GM18858 (cell line): ENCODE results near the gene MAP4.
"Not testable (repeated sequence)": the region's sequence is repeated elsewhere in the genome, so short reads cannot be mapped to it uniquely, and the experiment has no call there.

Source experiments
- ATAC-seq: cut with Tn5 transposase; IDR thresholded peaks from one replicate; pipeline ENCODE4 v1.9.1; 2021; ENCODE audit not compliant: unreplicated experiment

The MAP4 gene

GRCh38 chr3:48014358-48014757, 1.9 kb downstream of the MAP4 start:
- no peak for ATAC-seq

GRCh38 chr3:48013288-48013980, 2.8 kb downstream of the MAP4 start:
- ATAC-seq: no peak

GRCh38 chr3:48012659-48013058, 3.6 kb downstream of the MAP4 start:
- ATAC-seq: no peak

GRCh38 chr3:48008066-48008465, 8.2 kb downstream of the MAP4 start:
- ATAC-seq: not testable (repeated sequence)

GRCh38 chr3:48007361-48007760, 8.9 kb downstream of the MAP4 start:
- ATAC-seq: not testable (repeated sequence)

GRCh38 chr3:48006794-48007193, 9.4 kb downstream of the MAP4 start:
- not testable (repeated sequence) for ATAC-seq

GRCh38 chr3:48004694-48005093, 11.5 kb downstream of the MAP4 start:
- no peak for ATAC-seq

GRCh38 chr3:48002787-48003186, 13.4 kb downstream of the MAP4 start:
- no peak for ATAC-seq

GRCh38 chr3:48001991-48002390, 14.2 kb downstream of the MAP4 start:
- ATAC-seq: no peak

- ATAC-seq: no peak
Observed at GRCh38 chr3:48000212-48000611, 16.0 kb downstream of the MAP4 start.

GRCh38 chr3:47996440-47996839, 19.8 kb downstream of the MAP4 start:
- ATAC-seq: no peak

- ATAC-seq: no peak
Observed at GRCh38 chr3:47994180-47994579, 22.0 kb downstream of the MAP4 start.

GRCh38 chr3:47991341-47991740, 24.9 kb downstream of the MAP4 start:
- no peak for ATAC-seq

GRCh38 chr3:47989981-47990440, 26.2 kb downstream of the MAP4 start:
- ATAC-seq: no peak

- ATAC-seq: no peak
Observed at GRCh38 chr3:47985381-47985780, 30.8 kb downstream of the MAP4 start.

GRCh38 chr3:47984075-47984728, 32.0 kb downstream of the MAP4 start:
- ATAC-seq: no peak

- no peak for ATAC-seq
Observed at GRCh38 chr3:47980795-47981194, 35.4 kb downstream of the MAP4 start.

GRCh38 chr3:47979070-47979469, 37.1 kb downstream of the MAP4 start:
- ATAC-seq: no peak

GRCh38 chr3:47978386-47978785, 37.8 kb downstream of the MAP4 start:
- ATAC-seq: no peak

GRCh38 chr3:47976135-47976732, 40.0 kb downstream of the MAP4 start:
- no peak for ATAC-seq

GRCh38 chr3:47974974-47975470, 41.2 kb downstream of the MAP4 start:
- no peak for ATAC-seq

- no peak for ATAC-seq
Observed at GRCh38 chr3:47971081-47971480, 45.1 kb downstream of the MAP4 start.
